ENCODE results near the gene CISH.
A peak's percentile ranks its signal among the peaks of the same experiment; 100 is the strongest.

Gene CISH

GRCh38 chr3:50586763-50587070 is 24.9 kb downstream of the CISH start:
- POLR2A ChIA-PET (ENCODE audit: low non-redundant PET), result no interaction called here

GRCh38 chr3:50585919-50586762 is 25.4 kb downstream of the CISH start:
- TF ChIP-seq, protein P1, sequence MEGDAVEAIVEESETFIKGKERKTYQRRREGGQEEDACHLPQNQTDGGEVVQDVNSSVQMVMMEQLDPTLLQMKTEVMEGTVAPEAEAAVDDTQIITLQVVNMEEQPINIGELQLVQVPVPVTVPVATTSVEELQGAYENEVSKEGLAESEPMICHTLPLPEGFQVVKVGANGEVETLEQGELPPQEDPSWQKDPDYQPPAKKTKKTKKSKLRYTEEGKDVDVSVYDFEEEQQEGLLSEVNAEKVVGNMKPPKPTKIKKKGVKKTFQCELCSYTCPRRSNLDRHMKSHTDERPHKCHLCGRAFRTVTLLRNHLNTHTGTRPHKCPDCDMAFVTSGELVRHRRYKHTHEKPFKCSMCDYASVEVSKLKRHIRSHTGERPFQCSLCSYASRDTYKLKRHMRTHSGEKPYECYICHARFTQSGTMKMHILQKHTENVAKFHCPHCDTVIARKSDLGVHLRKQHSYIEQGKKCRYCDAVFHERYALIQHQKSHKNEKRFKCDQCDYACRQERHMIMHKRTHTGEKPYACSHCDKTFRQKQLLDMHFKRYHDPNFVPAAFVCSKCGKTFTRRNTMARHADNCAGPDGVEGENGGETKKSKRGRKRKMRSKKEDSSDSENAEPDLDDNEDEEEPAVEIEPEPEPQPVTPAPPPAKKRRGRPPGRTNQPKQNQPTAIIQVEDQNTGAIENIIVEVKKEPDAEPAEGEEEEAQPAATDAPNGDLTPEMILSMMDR (conservative IDR thresholded peaks at IDR 0.05; ENCODE audit: low read depth), result no peak
- peak overlapping the region; percentile 47 for H3K27ac ChIP-seq
- CTCF ChIA-PET, result no interaction called here
- DNase-seq (ENCODE audit: low spot score), result no peak
- POLR2A ChIA-PET (ENCODE audit: low non-redundant PET), result no interaction called here

More at GRCh38 chr3:50586763-50587070, 24.9 kb downstream of the CISH start:
- TF ChIP-seq, protein P1 (conservative IDR thresholded peaks at IDR 0.05; ENCODE audit: low read depth), result no peak
- H3K27ac ChIP-seq, result peak overlapping the region; percentile 47; the same call in 1 of the 2 replicates
- no peak for DNase-seq (ENCODE audit: low spot score)
- CTCF ChIA-PET, result no interaction called here

DNA sequence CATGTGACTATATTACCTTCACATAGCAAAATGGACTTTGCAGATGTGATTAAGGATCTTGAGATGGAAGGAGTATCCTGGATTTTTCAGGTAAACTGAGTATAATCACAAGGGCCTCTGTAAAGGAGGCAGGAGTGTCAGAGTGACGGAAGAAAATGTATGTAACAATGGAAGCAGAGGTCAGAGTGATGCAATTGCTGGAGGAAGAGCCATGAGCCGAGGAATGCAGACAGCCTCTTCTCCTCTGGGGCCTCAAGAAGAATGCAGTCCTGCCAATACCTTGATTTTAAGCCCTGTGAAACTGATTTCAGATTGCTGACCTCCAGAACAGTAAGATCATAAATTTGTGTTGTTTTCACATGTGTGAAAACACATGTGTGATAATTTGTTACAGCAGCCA is 27.2 kb downstream of the CISH start:
- TF ChIP-seq, protein P1 (conservative IDR thresholded peaks at IDR 0.05; ENCODE audit: low read depth), result no peak
- DNase-seq (ENCODE audit: low spot score), result no peak
- no peak overlapping the region for H3K27ac ChIP-seq
- POLR2A ChIA-PET (ENCODE audit: low non-redundant PET), result no interaction called here
- CTCF ChIA-PET, result no interaction called here

- TF ChIP-seq, protein P1 (conservative IDR thresholded peaks at IDR 0.05; ENCODE audit: low read depth), result no peak
- ChIA-PET CTCF (no interaction called here), POLR2A (ENCODE audit: low non-redundant PET) (no interaction called here)
- DNase-seq (ENCODE audit: low spot score), result no peak
- H3K27ac ChIP-seq, result peak overlapping the region; percentile 31
Measured at GRCh38 chr3:50583897-50584296, 27.7 kb downstream of the CISH start.

GRCh38 chr3:50582083-50582482 is 29.5 kb downstream of the CISH start:
- CTCF ChIA-PET, result no interaction called here
- no peak for DNase-seq (ENCODE audit: low spot score)
- TF ChIP-seq, protein P1 (conservative IDR thresholded peaks at IDR 0.05; ENCODE audit: low read depth), result no peak
- H3K27ac ChIP-seq, result peak overlapping the region; percentile 18
- POLR2A ChIA-PET (ENCODE audit: low non-redundant PET), result no interaction called here

DNA sequence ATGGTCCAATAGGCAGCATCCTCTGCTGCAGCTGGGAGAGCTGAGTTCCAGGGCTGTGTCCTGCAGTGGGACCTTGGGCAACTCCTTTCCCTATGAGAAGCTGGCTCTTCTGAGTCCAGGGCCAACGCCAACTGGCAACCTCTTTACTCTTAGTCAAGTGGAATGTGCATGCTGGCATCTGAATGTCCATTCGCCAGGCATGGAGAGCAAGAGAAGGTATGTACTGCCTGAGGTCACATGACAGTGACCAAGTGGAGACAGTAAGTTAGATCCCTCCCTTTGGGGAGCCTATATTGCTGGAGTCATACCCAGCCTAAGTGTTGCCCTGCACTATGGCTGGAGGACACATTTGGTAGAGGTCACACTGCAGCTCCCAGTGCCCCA is 30.1 kb downstream of the CISH start:
- TF ChIP-seq, protein P1 (conservative IDR thresholded peaks at IDR 0.05; ENCODE audit: low read depth), result no peak
- H3K27ac ChIP-seq, result peak overlapping the region; percentile 18; the same call in 1 of the 2 replicates
- CTCF ChIA-PET, result interaction anchor here (0.8 kb wide), 1 partner anchor 809 kb away, joined by 3 read pairs; no protein-coding TSS in a partner anchor
- DNase-seq (ENCODE audit: low spot score), result no peak
- POLR2A ChIA-PET (ENCODE audit: low non-redundant PET), result no interaction called here
